ENCODE data around the gene RBM26.

DNA sequence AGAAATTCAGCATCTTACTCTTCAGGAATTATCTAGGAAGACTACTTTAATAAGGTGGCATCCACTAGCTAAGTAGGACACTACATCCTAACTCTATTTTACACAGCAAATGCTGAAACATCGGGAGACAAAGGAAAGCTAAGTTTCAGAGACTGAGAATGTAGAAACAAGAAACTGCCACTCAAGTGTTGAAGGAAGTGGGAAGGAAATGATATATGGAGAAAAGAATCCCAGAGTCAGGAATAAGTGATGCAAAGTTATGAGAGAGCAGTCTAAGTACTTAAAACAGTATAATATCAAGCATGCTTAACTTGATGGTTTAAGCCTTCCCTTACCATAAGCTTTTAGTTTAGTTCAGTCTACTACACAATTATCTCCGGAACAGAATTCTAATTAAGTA lies 52.4 kb downstream of the RBM26 start:
- TF ChIP-seq GATA3 (IDR thresholded peaks at IDR 0.05; ENCODE audit: low read depth, low read length) (no peak), GATA2 (IDR thresholded peaks at IDR 0.05; ENCODE audit: low read depth, low read length) (no peak)
